ENCODE data around the gene FHIP1B.

Gene FHIP1B

DNA sequence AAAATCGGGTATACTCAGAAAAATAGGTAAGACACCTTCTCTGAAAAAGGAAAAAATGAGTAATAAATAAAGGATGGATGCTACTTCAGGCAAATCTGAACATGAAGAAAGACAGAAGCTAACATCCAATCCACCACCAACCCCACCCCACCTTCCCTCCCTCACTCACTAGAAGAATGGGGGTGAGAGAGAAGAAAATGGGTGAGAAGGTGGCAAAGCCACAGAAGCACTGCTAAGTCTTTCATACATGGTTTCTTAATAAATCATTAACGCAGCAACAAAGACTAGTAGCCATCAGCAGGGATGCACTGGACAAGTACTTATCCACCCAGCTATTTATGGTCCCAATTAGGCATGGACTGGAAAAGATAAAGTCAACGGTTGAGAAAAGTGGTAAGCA, 5.9 kb downstream of the FHIP1B start:
- no peak overlapping the region for H3K4me3 ChIP-seq (ENCODE audit: low read depth, low read length)
- TF ChIP-seq, protein P1, sequence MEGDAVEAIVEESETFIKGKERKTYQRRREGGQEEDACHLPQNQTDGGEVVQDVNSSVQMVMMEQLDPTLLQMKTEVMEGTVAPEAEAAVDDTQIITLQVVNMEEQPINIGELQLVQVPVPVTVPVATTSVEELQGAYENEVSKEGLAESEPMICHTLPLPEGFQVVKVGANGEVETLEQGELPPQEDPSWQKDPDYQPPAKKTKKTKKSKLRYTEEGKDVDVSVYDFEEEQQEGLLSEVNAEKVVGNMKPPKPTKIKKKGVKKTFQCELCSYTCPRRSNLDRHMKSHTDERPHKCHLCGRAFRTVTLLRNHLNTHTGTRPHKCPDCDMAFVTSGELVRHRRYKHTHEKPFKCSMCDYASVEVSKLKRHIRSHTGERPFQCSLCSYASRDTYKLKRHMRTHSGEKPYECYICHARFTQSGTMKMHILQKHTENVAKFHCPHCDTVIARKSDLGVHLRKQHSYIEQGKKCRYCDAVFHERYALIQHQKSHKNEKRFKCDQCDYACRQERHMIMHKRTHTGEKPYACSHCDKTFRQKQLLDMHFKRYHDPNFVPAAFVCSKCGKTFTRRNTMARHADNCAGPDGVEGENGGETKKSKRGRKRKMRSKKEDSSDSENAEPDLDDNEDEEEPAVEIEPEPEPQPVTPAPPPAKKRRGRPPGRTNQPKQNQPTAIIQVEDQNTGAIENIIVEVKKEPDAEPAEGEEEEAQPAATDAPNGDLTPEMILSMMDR (IDR thresholded peaks at IDR 0.05; ENCODE audit: low read depth, low read length, missing control alignments) = no peak
- no peak for DNase-seq (ENCODE audit: low read depth)

DNA sequence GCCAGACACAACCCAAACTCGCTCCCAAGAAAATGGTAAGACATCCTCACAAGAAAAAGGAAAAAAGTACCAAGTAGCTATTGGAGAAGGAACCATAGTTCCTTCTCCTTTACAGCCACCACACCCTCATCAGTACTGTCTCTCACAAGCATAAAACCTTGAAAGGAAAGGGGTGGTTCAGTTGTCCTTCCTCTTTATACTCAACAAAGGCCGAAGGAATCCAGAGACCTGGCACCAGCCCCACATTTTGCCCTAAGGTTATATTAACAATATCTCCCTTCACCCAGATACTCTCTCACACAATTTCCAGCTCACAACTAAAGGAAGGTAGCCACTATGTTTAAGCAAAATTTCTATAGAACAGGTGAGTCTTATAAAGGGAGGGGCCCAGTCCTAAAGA, 8.5 kb downstream of the FHIP1B start:
- TF ChIP-seq, protein P1 (IDR thresholded peaks at IDR 0.05; ENCODE audit: low read depth, low read length, missing control alignments) = no peak
- DNase-seq (ENCODE audit: low read depth) = no peak
- H3K4me3 ChIP-seq (ENCODE audit: low read depth, low read length) = no peak overlapping the region

DNA sequence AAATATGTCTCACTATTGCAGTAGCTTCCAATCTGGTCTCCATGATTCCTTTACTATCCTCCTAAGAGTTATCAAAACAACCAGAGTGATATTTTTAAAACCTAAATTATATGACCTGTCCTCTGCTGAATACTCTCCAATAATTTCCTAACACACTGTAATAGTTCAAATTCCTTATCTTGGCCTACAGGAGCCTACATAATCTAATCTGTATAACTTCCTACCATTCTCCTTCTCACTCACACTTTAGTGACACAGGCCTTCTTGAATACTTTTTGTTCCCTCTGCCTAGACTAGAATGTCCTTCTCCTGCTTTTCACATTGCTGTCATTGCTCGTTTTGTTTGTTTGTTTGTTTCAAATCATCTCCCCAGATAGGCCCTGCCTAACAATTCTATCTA, 9.4 kb downstream of the FHIP1B start:
- TF ChIP-seq, protein P1 (IDR thresholded peaks at IDR 0.05; ENCODE audit: low read depth, low read length, missing control alignments) = no peak
- no peak for DNase-seq (ENCODE audit: low read depth)
- H3K4me3 ChIP-seq (ENCODE audit: low read depth, low read length) = no peak overlapping the region

DNA sequence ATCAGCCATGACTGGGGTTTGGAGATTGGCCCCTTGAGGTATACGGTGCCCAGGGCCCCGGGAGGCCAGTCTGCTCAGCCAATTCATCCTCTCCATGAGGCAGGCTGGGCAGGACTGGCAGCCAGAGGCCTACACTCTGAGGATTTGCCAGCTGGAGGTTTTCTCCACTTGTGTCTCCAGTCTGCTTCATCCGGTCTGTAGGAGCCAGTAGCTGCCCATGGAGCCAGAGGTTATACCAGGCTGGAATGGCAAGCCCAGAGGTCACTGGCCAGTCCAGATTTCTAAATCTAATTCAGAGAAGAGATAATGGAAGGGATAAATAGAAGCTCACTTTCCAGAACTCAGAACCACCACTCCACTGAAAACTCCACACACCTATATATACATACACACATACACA, 10.0 kb downstream of the FHIP1B start:
- TF ChIP-seq, protein P1 (IDR thresholded peaks at IDR 0.05; ENCODE audit: low read depth, low read length, missing control alignments) = no peak
- no peak overlapping the region for H3K4me3 ChIP-seq (ENCODE audit: low read depth, low read length)
- no peak for DNase-seq (ENCODE audit: low read depth)

DNA sequence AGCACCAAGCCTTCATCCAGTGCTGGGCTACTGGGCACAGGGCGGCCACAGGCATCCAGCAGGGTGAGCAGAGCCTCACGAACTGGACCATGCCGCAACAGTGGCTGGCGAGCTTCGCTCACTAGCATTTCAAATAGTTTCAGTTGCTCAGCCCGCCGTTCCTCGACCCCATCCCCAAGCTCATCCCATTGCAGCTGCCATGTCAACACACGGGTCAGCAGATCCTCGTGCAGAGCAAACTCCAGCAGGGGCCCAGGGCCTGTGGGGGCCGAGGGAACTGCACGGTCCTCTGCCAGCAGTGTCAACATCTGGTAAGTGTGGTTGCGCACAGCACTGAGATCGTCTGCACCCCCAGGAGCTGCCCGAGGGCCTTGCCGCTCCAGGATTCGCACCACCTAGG, 10.6 kb downstream of the FHIP1B start:
- TF ChIP-seq, protein P1 (IDR thresholded peaks at IDR 0.05; ENCODE audit: low read depth, low read length, missing control alignments) = no peak
- DNase-seq (ENCODE audit: low read depth) = no peak

DNA sequence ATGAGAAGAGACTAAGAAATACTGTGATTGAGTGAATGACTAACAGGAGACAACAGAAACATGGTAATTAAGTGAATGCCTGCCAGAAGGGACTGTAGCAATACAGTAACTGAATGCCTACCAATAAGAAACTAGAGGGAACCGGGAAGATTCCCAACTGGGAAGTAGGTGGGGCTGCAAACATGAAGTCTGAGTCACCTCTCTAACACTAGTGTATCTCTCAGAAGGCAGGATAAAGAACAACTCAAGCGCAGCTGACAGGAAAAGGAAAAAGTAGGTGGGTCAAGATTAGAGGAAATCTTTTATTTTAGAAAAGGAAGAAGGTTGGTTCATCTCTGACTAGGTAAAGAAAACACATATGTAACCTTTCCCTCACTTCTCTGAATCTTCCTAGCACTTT, 15.1 kb downstream of the FHIP1B start:
- no peak overlapping the region for H3K4me3 ChIP-seq (ENCODE audit: low read depth, low read length)
- no peak for DNase-seq (ENCODE audit: low read depth)
- TF ChIP-seq, protein P1 (IDR thresholded peaks at IDR 0.05; ENCODE audit: low read depth, low read length, missing control alignments) = no peak

More for the DNA sequence above, 10.6 kb downstream of the FHIP1B start:
- no peak overlapping the region for H3K4me3 ChIP-seq (ENCODE audit: low read depth, low read length)

DNA sequence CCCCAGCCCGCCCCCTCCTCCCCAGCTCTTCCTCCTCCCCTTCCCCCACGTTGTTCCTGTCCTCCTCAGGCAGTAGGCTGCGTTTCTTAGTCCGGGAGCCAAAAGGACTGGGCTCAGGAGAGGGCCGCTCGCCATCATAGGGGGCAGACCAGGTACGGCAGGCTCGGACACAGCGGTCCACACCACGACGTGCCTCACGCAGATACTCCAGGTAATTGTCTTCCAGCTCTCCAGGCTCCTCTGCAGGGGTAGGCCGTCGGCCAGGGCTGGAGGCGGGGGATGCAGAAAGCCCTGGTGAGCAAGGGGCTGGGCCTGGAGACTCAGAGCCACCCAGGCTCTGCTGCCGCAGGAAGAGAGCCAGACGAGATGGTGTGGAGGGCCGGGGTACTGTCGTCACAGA, 16.7 kb downstream of the FHIP1B start:
- H3K4me3 ChIP-seq (ENCODE audit: low read depth, low read length) = no peak overlapping the region
- DNase-seq (ENCODE audit: low read depth) = no peak
- TF ChIP-seq, protein P1 (IDR thresholded peaks at IDR 0.05; ENCODE audit: low read depth, low read length, missing control alignments) = no peak

All from GM12864 (cell line).